M059J (cell line): ENCODE measurements around the gene NEMP2. TPM values are rescaled to one million over a fixed set of nuclear protein-coding genes. Genes with fewer than 3 reads are reported as not detected.

Experiments used
- DNase-seq: peaks from one replicate; pipeline ENCODE4 v3.0.0-alpha.2; 2012; ENCODE audit warnings: low read depth
- total RNA-seq: library from RNA; depleted of rRNA; stranded (reverse); fragments of >200 nt; shearing (Covaris generic); gene quantifications from 2 replicates; pipeline ENCODE4 v1.2.3, GENCODE V29; 2014

NEMP2 gene
- total RNA-seq, 1 experiment from 2014 or later: 9.5 TPM

DNA sequence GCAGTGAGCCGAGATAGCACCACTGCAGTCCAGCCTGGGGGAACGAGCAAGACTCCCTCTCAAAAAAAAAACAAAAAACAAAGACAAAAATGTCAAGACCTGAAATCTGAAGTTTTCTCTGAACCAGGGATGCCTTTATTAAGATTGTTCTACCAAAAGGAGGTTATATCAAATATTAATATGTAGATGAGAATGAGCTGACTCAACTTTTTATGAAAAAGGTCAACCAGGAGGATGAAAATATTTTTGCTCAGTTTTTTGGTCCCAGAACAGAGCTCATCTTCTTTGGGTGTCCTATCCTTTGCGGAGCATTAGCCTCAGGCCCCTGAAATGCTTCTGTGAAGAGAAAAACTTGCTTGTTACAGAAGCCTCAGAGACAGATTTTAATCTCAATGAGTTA, 44.0 kb downstream of the NEMP2 start:
- no peak for DNase-seq

DNA sequence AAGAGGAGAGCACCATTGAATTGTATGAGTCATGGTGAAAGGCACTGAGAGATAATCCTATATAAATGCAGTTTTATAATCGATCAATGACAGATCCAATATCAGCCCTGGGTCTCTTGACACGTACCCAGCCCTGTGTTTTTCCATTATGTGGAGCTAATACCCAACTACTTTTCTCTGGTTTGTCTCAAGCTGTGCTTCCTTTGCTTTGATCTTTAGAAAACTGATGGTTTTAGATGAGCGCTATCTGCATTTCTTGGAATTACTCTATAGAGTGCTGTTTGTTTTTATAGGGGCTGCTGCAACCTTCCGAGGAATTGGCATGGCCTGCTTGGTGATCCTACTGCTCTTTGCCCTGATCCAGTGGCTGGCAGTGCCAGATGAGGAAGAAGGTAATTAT, 45.0 kb downstream of the NEMP2 start:
- no peak for DNase-seq

- DNase-seq: no peak
These were observed 45.8 kb downstream of the NEMP2 start for GRCh38 chr2:190488516-190489233.

DNA sequence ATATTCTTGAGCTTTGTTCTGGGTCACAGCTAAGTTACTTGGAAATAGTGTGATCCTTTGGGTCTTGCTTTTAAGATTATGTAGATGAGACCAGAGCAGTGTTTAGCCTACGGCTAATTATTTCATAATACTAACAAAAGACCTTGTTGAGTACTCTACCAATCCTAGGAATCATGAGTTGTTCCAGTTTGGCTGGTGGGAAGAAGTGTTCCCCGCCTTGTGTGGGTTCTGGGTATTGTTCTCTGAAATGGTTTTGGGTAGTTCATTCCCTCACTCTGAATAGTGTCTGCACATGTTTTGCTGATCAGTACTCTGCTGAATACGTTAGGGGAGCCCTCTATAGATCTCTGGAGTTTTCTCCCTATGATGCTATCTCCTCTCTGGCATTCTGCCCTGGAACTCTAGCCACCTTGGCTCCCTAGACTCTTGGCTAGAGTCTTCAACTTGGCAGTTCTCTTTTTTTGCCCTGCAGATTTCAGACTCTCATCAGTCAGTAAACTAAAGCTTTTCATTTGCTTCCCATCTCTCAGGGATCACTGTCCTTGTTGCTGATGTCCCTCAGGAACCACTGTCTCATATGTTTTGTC, 48.4 kb downstream of the NEMP2 start:
- DNase-seq: peak; percentile 18

GRCh38 chr2:190482451-190482850, 52.1 kb downstream of the NEMP2 start:
- no peak for DNase-seq

- no peak for DNase-seq
These were observed 53.2 kb downstream of the NEMP2 start for GRCh38 chr2:190481339-190481738.

- DNase-seq: no peak
These were observed 55.8 kb downstream of the NEMP2 start for GRCh38 chr2:190478572-190479195.

DNA sequence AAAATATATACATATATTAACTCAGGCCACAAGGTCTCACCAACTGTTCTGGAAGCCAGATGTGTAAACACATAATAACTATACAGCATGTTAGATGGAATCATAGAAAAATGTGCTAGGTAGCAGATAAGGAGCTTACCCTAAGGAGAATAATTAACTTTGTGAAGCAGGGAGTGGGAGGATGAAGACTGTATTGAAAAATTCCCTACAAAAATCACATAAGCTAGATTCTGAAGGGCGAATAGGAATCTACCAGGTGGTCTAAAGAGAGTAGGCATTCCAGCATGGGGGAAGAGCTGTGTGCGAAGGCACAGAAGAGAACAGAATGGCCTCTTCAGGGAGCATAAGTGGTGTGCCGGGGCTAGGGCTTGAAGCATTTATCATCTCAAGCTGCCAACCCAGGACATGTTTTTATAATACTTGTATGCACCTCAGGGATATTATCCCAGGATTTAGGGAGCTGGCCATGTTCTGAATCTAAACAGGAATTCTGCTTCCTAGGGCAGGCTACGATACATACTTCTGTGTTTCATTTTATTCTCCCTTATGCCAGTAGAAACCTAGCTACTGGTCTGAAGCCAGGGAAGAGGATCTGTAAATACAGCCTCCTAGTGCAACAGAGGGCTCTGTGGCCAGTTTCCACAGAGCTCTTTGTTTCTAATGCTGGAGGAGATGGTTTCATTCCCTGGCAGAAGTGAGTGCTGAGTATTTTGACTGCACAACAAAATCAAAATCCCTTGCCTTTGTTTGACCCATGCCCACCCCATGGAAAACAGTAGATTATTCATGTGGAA, 56.7 kb downstream of the NEMP2 start:
- DNase-seq: no peak

- no peak for DNase-seq
These were observed 64.2 kb downstream of the NEMP2 start for GRCh38 chr2:190470256-190470826.

DNA sequence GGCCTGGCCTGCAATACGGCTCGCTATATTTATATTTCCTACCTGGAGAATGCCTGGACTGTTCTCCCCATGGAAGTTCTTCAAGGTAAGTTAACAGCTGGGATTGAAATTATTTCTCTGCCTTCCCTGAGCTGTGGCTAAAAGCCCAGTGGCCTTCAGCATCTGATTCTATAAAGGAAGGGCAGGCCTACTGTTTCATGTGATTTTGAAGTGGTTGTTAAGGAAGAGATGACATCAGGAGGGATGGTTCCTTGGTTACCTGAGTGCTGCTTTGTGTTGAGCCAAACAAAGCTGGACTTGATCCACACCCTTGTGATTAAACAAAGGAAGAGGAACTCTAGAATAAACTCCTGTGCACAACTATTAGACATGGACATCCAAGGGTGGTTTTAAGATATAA, 64.8 kb downstream of the NEMP2 start:
- peak; percentile 91 for DNase-seq

DNA sequence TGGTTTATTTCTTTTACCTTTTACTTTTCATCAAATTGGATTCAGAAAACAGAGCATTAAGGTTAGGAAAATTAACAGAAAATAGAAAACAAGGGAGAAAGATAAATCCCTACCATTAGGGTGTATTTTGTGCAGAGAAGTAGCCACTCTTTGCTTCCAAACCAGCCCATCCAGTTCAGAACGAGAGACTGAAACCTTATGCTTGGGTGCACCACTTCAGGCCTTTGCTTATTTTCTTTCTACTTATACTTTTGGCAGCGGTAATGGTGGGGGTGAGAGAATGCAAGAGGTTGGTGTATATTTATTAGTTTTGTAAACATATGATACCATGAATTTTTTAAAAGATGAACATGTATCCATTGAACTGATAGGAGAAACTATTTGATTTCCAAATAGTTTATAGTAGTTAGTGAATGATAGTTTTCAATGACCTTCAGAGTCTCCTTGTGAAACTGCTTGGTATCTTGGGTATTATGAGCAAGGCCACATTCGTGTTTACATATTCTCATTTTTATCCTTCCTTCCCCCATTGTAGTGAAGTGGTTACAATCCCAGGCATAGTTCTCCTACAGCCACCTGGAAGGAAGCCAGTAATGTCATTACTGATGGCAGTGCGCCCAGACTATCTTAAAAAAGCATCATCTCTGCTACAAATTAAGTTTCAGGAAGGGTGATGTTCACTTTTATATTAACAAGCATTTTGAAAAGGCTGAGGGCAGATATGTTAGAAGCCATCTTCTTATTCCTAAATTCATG, 65.5 kb downstream of the NEMP2 start:
- peak; percentile 95 for DNase-seq

GRCh38 chr2:190468354-190468753, 66.2 kb downstream of the NEMP2 start:
- peak; percentile 48 for DNase-seq

DNA sequence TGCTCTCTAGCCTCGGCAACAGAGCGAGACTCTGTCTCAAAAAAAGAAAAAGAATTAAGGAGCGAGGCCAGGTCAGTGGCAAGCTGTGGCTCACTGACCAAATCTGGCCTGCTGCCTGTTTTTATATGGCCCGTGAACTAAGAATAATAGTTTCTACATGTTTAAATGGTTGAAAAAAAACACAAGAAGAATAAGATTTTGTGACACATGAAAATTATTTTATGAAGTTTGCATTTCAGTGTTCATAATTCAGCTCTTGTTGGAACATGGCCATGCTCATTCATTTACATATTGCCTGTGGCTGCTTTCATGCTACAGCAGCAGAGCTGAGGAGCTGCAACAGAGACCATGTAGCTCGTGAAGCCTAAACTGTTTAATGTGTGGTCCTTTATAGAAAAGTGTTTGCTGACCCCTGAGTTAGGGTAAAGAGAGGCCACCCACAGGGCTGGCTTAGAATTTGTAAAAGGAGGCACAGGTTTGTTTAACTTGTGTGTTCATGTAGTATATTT, 66.9 kb downstream of the NEMP2 start:
- DNase-seq: peak; percentile 56

GRCh38 chr2:190466819-190467446, 67.6 kb downstream of the NEMP2 start:
- DNase-seq: peak; percentile 84

DNA sequence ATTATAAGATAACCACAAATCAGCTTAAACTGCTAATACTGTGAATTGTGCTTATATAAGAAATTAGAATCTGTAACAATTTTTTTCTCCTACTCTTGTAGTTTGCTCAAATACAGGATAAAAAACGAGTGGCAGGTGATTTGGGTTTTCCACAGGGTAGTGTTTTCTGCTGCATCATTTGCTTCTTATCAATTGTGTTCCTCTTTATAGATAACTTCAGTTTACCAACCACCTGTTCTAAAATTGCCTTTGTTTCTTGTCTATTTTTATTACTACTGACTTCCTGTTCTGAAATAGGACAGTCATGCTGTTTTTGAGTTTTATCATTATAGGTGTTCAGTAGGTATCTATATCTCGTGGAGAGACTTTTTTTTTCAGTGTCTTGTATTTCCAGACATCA, 69.5 kb downstream of the NEMP2 start:
- DNase-seq: no peak

DNA sequence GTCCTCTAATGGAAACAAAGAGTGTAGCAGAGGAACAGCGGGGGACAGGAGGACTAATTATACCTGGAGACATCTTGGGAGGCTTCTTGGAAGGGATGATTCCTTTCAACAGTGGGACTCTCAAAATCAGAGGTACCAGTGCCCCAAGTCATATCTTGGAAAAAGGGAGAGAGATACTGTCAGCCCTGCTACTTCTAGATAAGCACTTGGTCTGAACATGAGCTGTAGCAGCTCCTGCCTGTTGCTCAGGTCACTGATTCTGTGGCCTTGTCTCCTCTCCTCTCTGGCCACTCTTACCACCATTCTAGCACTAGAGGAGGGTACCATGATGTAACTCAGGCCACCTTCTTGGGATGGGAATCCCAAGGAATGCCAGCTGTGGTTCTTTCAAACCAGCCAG, 71.9 kb downstream of the NEMP2 start:
- DNase-seq: no peak

GRCh38 chr2:190462181-190462580, 72.3 kb downstream of the NEMP2 start:
- DNase-seq: no peak

- DNase-seq: no peak
These were observed 74.0 kb downstream of the NEMP2 start for GRCh38 chr2:190460487-190460886.

DNA sequence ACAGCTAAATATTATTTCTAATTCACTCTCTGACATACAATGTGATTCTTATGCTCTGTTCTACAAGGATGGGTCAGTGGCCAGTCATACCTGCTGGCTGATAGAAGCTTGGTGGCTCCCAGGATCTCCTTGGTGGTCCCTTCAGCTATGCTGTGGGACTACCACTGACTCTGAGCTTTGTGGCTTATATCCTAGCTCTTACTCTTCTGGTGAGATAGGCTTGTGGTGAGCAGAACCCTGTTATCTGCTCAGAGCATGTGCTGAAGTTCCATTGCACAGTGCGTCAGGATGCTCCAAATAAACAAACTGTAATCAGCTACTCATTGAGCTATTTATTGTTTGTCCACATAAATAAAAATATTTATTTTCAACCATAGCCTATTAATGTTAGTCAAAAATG, 74.6 kb downstream of the NEMP2 start:
- DNase-seq: no peak

DNA sequence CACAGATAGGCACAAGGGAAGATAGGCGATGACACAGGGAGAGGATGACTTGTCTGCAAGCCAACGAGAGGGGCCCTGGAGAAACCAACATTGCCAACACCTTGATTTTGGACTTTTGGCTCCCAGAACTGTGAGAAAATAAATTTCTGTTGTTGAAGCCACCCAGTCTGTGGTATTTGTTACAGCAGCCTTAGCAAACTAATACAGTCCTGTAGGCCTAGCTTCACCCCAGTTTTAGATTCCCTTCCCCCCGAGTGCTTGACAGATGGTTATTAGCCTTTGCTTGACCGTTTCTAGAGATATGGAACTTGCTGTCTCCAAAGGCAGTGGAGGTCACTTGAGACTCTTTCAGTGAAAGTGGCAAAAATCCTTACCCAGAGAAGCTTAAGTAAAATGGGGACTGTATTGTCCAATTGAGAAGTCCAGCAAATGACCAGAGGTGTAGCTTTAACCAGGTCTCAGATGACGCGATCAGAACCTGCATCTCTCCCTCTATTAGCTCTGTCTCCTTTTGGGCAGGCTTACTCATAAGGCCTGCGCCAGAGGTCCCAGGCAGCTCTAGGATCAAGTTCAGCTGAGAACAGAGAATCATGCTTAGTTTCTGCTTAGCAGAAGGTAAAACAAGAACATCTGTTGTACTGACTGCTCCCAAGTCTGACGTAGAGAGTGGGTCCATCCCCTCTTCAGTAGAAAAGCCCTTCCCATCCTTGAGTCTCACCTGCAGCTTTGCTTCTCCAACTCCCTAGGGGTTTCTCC, 76.0 kb downstream of the NEMP2 start:
- DNase-seq: no peak
